Osteocyte (in vitro differentiated cells): Measurements from ENCODE around the gene UMAD1. TPM values are rescaled to one million over a fixed set of nuclear protein-coding genes. Genes with fewer than 3 reads are reported as not detected.
"Not testable (repeated sequence)": the region's sequence is repeated elsewhere in the genome, so short reads cannot be mapped to it uniquely, and the experiment has no call there.

Source experiments
- DNase-seq: peaks from one replicate; pipeline ENCODE4 v3.0.0; 2021; ENCODE audit warnings: mixed read lengths; ENCODE audit not compliant: unreplicated experiment; ENCODE audit errors: extremely low spot score
- H3K27ac Mint-ChIP-seq: one replicate; pipeline ENCODE4 v1.8.0; 2021; ENCODE audit warnings: mild to moderate bottlenecking, mixed read lengths; ENCODE audit not compliant: unreplicated experiment
- H3K27me3 Mint-ChIP-seq: one replicate; pipeline ENCODE4 v1.8.0; 2021; ENCODE audit warnings: mixed read lengths; ENCODE audit not compliant: unreplicated experiment
- H3K36me3 Mint-ChIP-seq: one replicate; pipeline ENCODE4 v1.8.0; 2021; ENCODE audit warnings: mixed read lengths; ENCODE audit not compliant: unreplicated experiment
- H3K4me1 Mint-ChIP-seq: one replicate; pipeline ENCODE4 v1.8.0; 2021; ENCODE audit warnings: mixed read lengths; ENCODE audit not compliant: unreplicated experiment
- H3K4me3 Mint-ChIP-seq: one replicate; pipeline ENCODE4 v1.8.0; 2021; ENCODE audit warnings: mild to moderate bottlenecking, moderate library complexity, mixed read lengths; ENCODE audit not compliant: unreplicated experiment
- H3K9me3 Mint-ChIP-seq: one replicate; pipeline ENCODE4 v1.8.0; 2021; ENCODE audit warnings: mixed read lengths; ENCODE audit not compliant: unreplicated experiment
- CTCF ChIP-seq: fragments of 200-600 bp; sonication (generic); IDR thresholded peaks from 2 replicates; pipeline ENCODE4 v1.5.0; 2021; ENCODE audit warnings: antibody characterized with exemption, mild to moderate bottlenecking, moderate library complexity
- total RNA-seq: library from RNA; stranded (reverse); gene quantifications from 2 replicates; pipeline ENCODE4 v1.2.1, GENCODE V29; 2021

Gene UMAD1
- total RNA-seq, 1 donor from 2014 or later: 10.9 TPM

GRCh38 chr7:7651479-7651878 is 10.9 kb downstream of the UMAD1 start:
- no peak for TF ChIP-seq CTCF
- Mint-ChIP-seq H3K27ac (no peak overlapping the region), H3K4me1 (peaks cover 7% of the 10 kb centered on the region), H3K4me3 (no peak overlapping the region), H3K27me3 (no peaks in the 10 kb centered on the region), H3K36me3 (no peaks in the 10 kb centered on the region), H3K9me3 (no peaks in the 10 kb centered on the region)
- DNase-seq: no peak

- no peak for TF ChIP-seq CTCF
- H3K9me3 Mint-ChIP-seq: peaks cover 11% of the 10 kb centered on the region
- peaks cover 7% of the 10 kb centered on the region for H3K4me1 Mint-ChIP-seq
- no peak for DNase-seq
- H3K27ac Mint-ChIP-seq: no peak overlapping the region
- peaks cover 13% of the 10 kb centered on the region for H3K36me3 Mint-ChIP-seq
- H3K4me3 Mint-ChIP-seq: no peak overlapping the region
- H3K27me3 Mint-ChIP-seq: no peaks in the 10 kb centered on the region
Measured at GRCh38 chr7:7652798-7653540, 12.4 kb downstream of the UMAD1 start.

GRCh38 chr7:7653593-7654187 is 13.1 kb downstream of the UMAD1 start:
- H3K4me3 Mint-ChIP-seq: no peak overlapping the region
- H3K4me1 Mint-ChIP-seq: peaks cover 7% of the 10 kb centered on the region
- no peak overlapping the region for H3K27ac Mint-ChIP-seq
- peak; percentile 45 for TF ChIP-seq CTCF
- H3K36me3 Mint-ChIP-seq: peaks cover 19% of the 10 kb centered on the region
- H3K27me3 Mint-ChIP-seq: no peaks in the 10 kb centered on the region
- peaks cover 18% of the 10 kb centered on the region for H3K9me3 Mint-ChIP-seq
- DNase-seq: no peak

- H3K4me1 Mint-ChIP-seq: peaks cover 7% of the 10 kb centered on the region
- no peak for TF ChIP-seq CTCF
- H3K27ac Mint-ChIP-seq: no peak overlapping the region
- H3K9me3 Mint-ChIP-seq: peaks cover 27% of the 10 kb centered on the region
- no peaks in the 10 kb centered on the region for H3K27me3 Mint-ChIP-seq
- H3K4me3 Mint-ChIP-seq: no peak overlapping the region
- no peak for DNase-seq
- H3K36me3 Mint-ChIP-seq: peaks cover 25% of the 10 kb centered on the region
Measured at GRCh38 chr7:7654964-7655715, 14.6 kb downstream of the UMAD1 start.

GRCh38 chr7:7656459-7656858 is 15.9 kb downstream of the UMAD1 start:
- H3K36me3 Mint-ChIP-seq: peaks cover 25% of the 10 kb centered on the region
- H3K4me1 Mint-ChIP-seq, H3K27ac Mint-ChIP-seq, H3K27me3 Mint-ChIP-seq, DNase-seq, H3K4me3 Mint-ChIP-seq: not testable (repeated sequence)
- H3K9me3 Mint-ChIP-seq: peaks cover 27% of the 10 kb centered on the region
